ENCODE data around the gene TECPR1.

TECPR1 gene

GRCh38 chr7:98285157-98286092 is 33.4 kb upstream of the TECPR1 start:
- H3K4me3 ChIP-seq (IDR thresholded peaks at IDR 0.05; ENCODE audit: insufficient read depth, low read depth, low read length): no peak overlapping the region
- no peak overlapping the region for H3K9ac ChIP-seq
- no peaks in the 10 kb centered on the region for H3K27me3 ChIP-seq (ENCODE audit: insufficient read depth, low read depth)
- H3K4me1 ChIP-seq (ENCODE audit: low read depth, poor library complexity, severe bottlenecking): peaks cover 48% of the 10 kb centered on the region
- H3K4me2 ChIP-seq: no peak overlapping the region
- peaks cover 13% of the 10 kb centered on the region for H3K79me2 ChIP-seq (ENCODE audit: insufficient read depth, low read depth)
- no peak overlapping the region for H3K27ac ChIP-seq
- H2AFZ ChIP-seq (ENCODE audit: low read depth): no peak overlapping the region
- no peak for TF ChIP-seq CTCF (conservative IDR thresholded peaks at IDR 0.05; ENCODE audit: low read depth, low read length)
- no peaks in the 10 kb centered on the region for H3K36me3 ChIP-seq (ENCODE audit: insufficient read depth)
- H4K20me1 ChIP-seq (ENCODE audit: insufficient read depth): no peaks in the 10 kb centered on the region

- peaks cover 46% of the 10 kb centered on the region for H3K4me1 ChIP-seq (ENCODE audit: low read depth, poor library complexity, severe bottlenecking)
- no peak overlapping the region for H3K9ac ChIP-seq
- TF ChIP-seq CTCF (conservative IDR thresholded peaks at IDR 0.05; ENCODE audit: low read depth, low read length): no peak
- peaks cover 13% of the 10 kb centered on the region for H3K79me2 ChIP-seq (ENCODE audit: insufficient read depth, low read depth)
- no peak overlapping the region for H3K27ac ChIP-seq
- H4K20me1 ChIP-seq (ENCODE audit: insufficient read depth): no peaks in the 10 kb centered on the region
- no peaks in the 10 kb centered on the region for H3K36me3 ChIP-seq (ENCODE audit: insufficient read depth)
- no peak overlapping the region for H3K4me2 ChIP-seq
- H2AFZ ChIP-seq (ENCODE audit: low read depth): no peak overlapping the region
- H3K4me3 ChIP-seq (IDR thresholded peaks at IDR 0.05; ENCODE audit: insufficient read depth, low read depth, low read length): no peak overlapping the region
- H3K27me3 ChIP-seq (ENCODE audit: insufficient read depth, low read depth): no peaks in the 10 kb centered on the region
Observed at GRCh38 chr7:98284335-98285036, 32.5 kb upstream of the TECPR1 start.

GRCh38 chr7:98283887-98284222 is 31.8 kb upstream of the TECPR1 start:
- H3K9ac ChIP-seq: no peak overlapping the region

More at GRCh38 chr7:98283887-98284222, 31.8 kb upstream of the TECPR1 start:
- Histone ChIP-seq H3K79me2 (ENCODE audit: insufficient read depth, low read depth) (peaks cover 13% of the 10 kb centered on the region), H4K20me1 (ENCODE audit: insufficient read depth) (no peaks in the 10 kb centered on the region), H3K4me1 (ENCODE audit: low read depth, poor library complexity, severe bottlenecking) (peaks cover 40% of the 10 kb centered on the region), H3K27me3 (ENCODE audit: insufficient read depth, low read depth) (no peaks in the 10 kb centered on the region), H3K27ac (no peak overlapping the region), H3K36me3 (ENCODE audit: insufficient read depth) (no peaks in the 10 kb centered on the region), H2AFZ (ENCODE audit: low read depth) (no peak overlapping the region), H3K4me2 (no peak overlapping the region), H3K4me3 (IDR thresholded peaks at IDR 0.05; ENCODE audit: insufficient read depth, low read depth, low read length) (no peak overlapping the region)
- TF ChIP-seq CTCF (conservative IDR thresholded peaks at IDR 0.05; ENCODE audit: low read depth, low read length): no peak
